Stomach (tissue), 4 donors: ENCODE measurements around the gene IL10RB.

Experiments used
- CTCF ChIP-seq, 7 experiments: fragments of 450-650 bp in 4 of 7; fragments of 200-600 bp in 3 of 7; sonication (generic) in 3 of 7; IDR thresholded peaks; one replicate each; pipeline ENCODE4 v1.5.1; 2016 to 2019; ENCODE audit warnings: antibody characterized with exemption in 7 of 7, control low read depth in 2 of 7, mild to moderate bottlenecking in 1 of 7
- EP300 ChIP-seq: sonication (generic); formaldehyde crosslinking; IDR thresholded peaks from one replicate; pipeline ENCODE4 v1.6.1; 2017; ENCODE audit warnings: antibody characterized with exemption
- POLR2A ChIP-seq, 4 donors: fragments of 450-650 bp; IDR thresholded peaks; one replicate each; pipeline ENCODE4 v1.6.1; 2016; ENCODE audit warnings: antibody characterized with exemption in 4 of 4, control low read depth in 2 of 4, mild to moderate bottlenecking in 1 of 4, moderate library complexity in 1 of 4
- POLR2AphosphoS5 ChIP-seq, 3 donors: sonication (generic); formaldehyde crosslinking; IDR thresholded peaks; one replicate each; pipeline ENCODE4 v1.6.1; 2016; ENCODE audit warnings: antibody characterized with exemption in 3 of 3

DNA sequence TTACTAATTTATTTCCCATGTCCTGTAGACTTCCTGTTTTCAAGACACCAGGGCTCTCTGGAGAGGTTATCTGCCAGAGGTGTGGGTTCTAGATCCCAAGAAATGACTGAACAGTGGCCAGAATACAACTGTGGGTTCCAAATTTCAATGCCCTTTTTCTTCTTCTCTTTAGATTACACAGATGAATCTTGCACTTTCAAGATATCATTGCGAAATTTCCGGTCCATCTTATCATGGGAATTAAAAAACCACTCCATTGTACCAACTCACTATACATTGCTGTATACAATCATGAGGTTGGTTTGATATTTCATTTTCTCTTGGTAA lies 21.4 kb upstream of the IL10RB start:
- TF ChIP-seq CTCF (IDR thresholded peaks at IDR 0.05), result no peak
- no peak for TF ChIP-seq POLR2A (IDR thresholded peaks at IDR 0.05)
- no peak for TF ChIP-seq EP300
- TF ChIP-seq POLR2AphosphoS5 (IDR thresholded peaks at IDR 0.05), result no peak
